Liver (tissue), 9 donors: ENCODE results near the gene PYDC2. TPM values are rescaled to one million over a fixed set of nuclear protein-coding genes. Genes with fewer than 3 reads are reported as not detected.

Experiments
- DNase-seq: peaks from one replicate; pipeline ENCODE4 v3.0.0-alpha.2; 2017; ENCODE audit warnings: low spot score
- H3K27ac ChIP-seq, 2 donors: one replicate each; pipeline ENCODE4 v1.7.0; 2013; ENCODE audit warnings: inconsistent platforms in 2 of 2, low read length in 2 of 2, control low read depth in 1 of 2, low read depth in 1 of 2, mild to moderate bottlenecking in 1 of 2
- H3K27me3 ChIP-seq, 4 donors: one replicate each; pipeline versions ENCODE4 v1.6.1 to v1.7.0; 2013; ENCODE audit warnings: low read length in 3 of 4, inconsistent platforms in 1 of 4, mild to moderate bottlenecking in 1 of 4, moderate library complexity in 1 of 4; ENCODE audit not compliant: control insufficient read depth in 4 of 4, insufficient read depth in 4 of 4
- H3K36me3 ChIP-seq, 4 donors: one replicate each; pipeline versions ENCODE4 v1.6.1 to v1.7.0; 2013; ENCODE audit warnings: low read length in 3 of 4, mild to moderate bottlenecking in 3 of 4, low read depth in 1 of 4, moderate library complexity in 1 of 4; ENCODE audit not compliant: control insufficient read depth in 4 of 4, insufficient read depth in 3 of 4
- H3K4me1 ChIP-seq, 4 donors: one replicate each; pipeline versions ENCODE4 v1.6.1 to v1.7.0; 2013; ENCODE audit warnings: low read length in 3 of 4, mild to moderate bottlenecking in 3 of 4, moderate library complexity in 1 of 4; ENCODE audit not compliant: control insufficient read depth in 4 of 4, insufficient read depth in 4 of 4
- H3K4me3 ChIP-seq, 3 donors: one replicate each; pipeline versions ENCODE4 v1.6.1 to v1.7.0; 2013; ENCODE audit warnings: low read length in 3 of 3, control low read depth in 1 of 3, low read depth in 1 of 3, mild to moderate bottlenecking in 1 of 3
- H3K9ac ChIP-seq, 2 donors: one replicate each; pipeline ENCODE4 v1.7.0; 2013; ENCODE audit warnings: low read length in 2 of 2, mild to moderate bottlenecking in 2 of 2, moderate library complexity in 2 of 2, control low read depth in 1 of 2, low read depth in 1 of 2
- H3K9me3 ChIP-seq, 4 donors: one replicate each; pipeline versions ENCODE4 v1.6.1 to v1.7.0; 2013; ENCODE audit warnings: low read length in 3 of 4; ENCODE audit not compliant: control insufficient read depth in 4 of 4
- ATF3 ChIP-seq: IDR thresholded peaks from 2 replicates; pipeline ENCODE4 v1.6.1; 2016; ENCODE audit warnings: antibody characterized with exemption
- EGR1 ChIP-seq, 2 donors: IDR thresholded peaks; 2 replicates each; pipeline ENCODE4 v1.6.1; 2016 to 2018; ENCODE audit warnings: antibody characterized with exemption in 2 of 2, low read depth in 2 of 2
- FOXA1 ChIP-seq: IDR thresholded peaks from 2 replicates; pipeline ENCODE4 v1.6.1; 2016; ENCODE audit warnings: antibody characterized with exemption
- FOXA2 ChIP-seq: IDR thresholded peaks from 2 replicates; pipeline ENCODE4 v1.6.1; 2016; ENCODE audit warnings: antibody characterized with exemption
- GABPA ChIP-seq, 2 donors: IDR thresholded peaks in 1 of 2; conservative IDR thresholded peaks in 1 of 2; 2 replicates each; pipeline ENCODE4 v1.6.1; 2016; ENCODE audit warnings: antibody characterized with exemption in 2 of 2, mild to moderate bottlenecking in 1 of 2, moderate library complexity in 1 of 2
- HNF4A ChIP-seq, 2 donors: conservative IDR thresholded peaks; 2 replicates each; pipeline ENCODE4 v1.6.1; 2016; ENCODE audit warnings: antibody characterized with exemption in 2 of 2, mild to moderate bottlenecking in 2 of 2
- HNF4G ChIP-seq: IDR thresholded peaks from 2 replicates; pipeline ENCODE4 v1.6.1; 2016; ENCODE audit warnings: antibody characterized with exemption
- JUND ChIP-seq, 2 donors: IDR thresholded peaks; 2 replicates each; pipeline ENCODE4 v1.6.1; 2016; ENCODE audit warnings: antibody characterized with exemption in 2 of 2
- MAX ChIP-seq: IDR thresholded peaks from 2 replicates; pipeline ENCODE4 v1.6.1; 2016; ENCODE audit warnings: antibody characterized with exemption
- NR2F2 ChIP-seq: IDR thresholded peaks from 2 replicates; pipeline ENCODE4 v1.6.1; 2016; ENCODE audit warnings: antibody characterized with exemption
- RAD21 ChIP-seq, 2 donors: IDR thresholded peaks; 2 replicates each; pipeline ENCODE4 v1.6.1; 2016; ENCODE audit warnings: antibody characterized with exemption in 2 of 2, mild to moderate bottlenecking in 2 of 2
- REST ChIP-seq: IDR thresholded peaks from 2 replicates; pipeline ENCODE4 v1.6.1; 2016; ENCODE audit warnings: antibody characterized with exemption, mild to moderate bottlenecking
- RXRA ChIP-seq, 2 donors: IDR thresholded peaks; 2 replicates each; pipeline ENCODE4 v1.6.1; 2017 to 2018; ENCODE audit warnings: antibody characterized with exemption in 2 of 2, mild to moderate bottlenecking in 1 of 2
- SP1 ChIP-seq: IDR thresholded peaks from 2 replicates; pipeline ENCODE4 v1.6.1; 2018; ENCODE audit warnings: antibody characterized with exemption, mild to moderate bottlenecking
- TAF1 ChIP-seq: conservative IDR thresholded peaks from 2 replicates; pipeline ENCODE4 v1.6.1; 2016; ENCODE audit warnings: antibody characterized with exemption, mild to moderate bottlenecking
- YY1 ChIP-seq: IDR thresholded peaks from 2 replicates; pipeline ENCODE4 v1.6.1; 2016; ENCODE audit warnings: antibody characterized with exemption, mild to moderate bottlenecking
- ZBTB33 ChIP-seq: IDR thresholded peaks from 2 replicates; pipeline ENCODE4 v1.6.1; 2016; ENCODE audit warnings: antibody characterized with exemption
- WGBS: extraction: QIAGEN DNeasy Blood & Tissue Kit; methylation state at CpG from one replicate; pipeline ENCODE4 v1.1.7; 2013; 5-methylcytosine and 5-hydroxymethylcytosine counted together
- polyA plus RNA-seq, 2 donors: library from polyadenylated mRNA; stranded (reverse) in 1 of 2; unstranded in 1 of 2; fragments of 200-250 nt in 1 of 2; fragments of >200 nt in 1 of 2; fragmentation: Nextera tagmentation in 1 of 2; extraction: Ambion mirVana in 1 of 2; gene quantifications; one replicate each; pipeline versions ENCODE4 v1.2.1 to v1.2.3, GENCODE V29; 2013 to 2015
- total RNA-seq, 2 donors: library from RNA; depleted of rRNA; stranded (reverse); fragments of >200 nt; gene quantifications; one replicate each; pipeline ENCODE4 v1.2.3, GENCODE V29; 2014
- donor health status: healthy.
- donor health status: healthy.
- donor health status: healthy.
- donor health status: healthy.
- donor health status: healthy.

Gene PYDC2
- total and polyA plus RNA-seq, 4 donors, result not detected

GRCh38 chr3:191500892-191501291 lies 39.9 kb downstream of the PYDC2 start:
- H3K27ac ChIP-seq, result no peak overlapping the region
- no peak for DNase-seq
- H3K27me3 ChIP-seq, result no peaks in the 10 kb centered on the region
- WGBS, result 93% methylated on average over 5 of the region's 5 CpGs
- no peak for TF ChIP-seq HNF4A (conservative IDR thresholded peaks at IDR 0.05)
- H3K9ac ChIP-seq, result no peak overlapping the region
- no peaks in the 10 kb centered on the region for H3K4me1 ChIP-seq
- H3K4me3 ChIP-seq, result no peak overlapping the region
- no peaks in the 10 kb centered on the region for H3K36me3 ChIP-seq
- H3K9me3 ChIP-seq, result no peaks in the 10 kb centered on the region

- Histone ChIP-seq H3K4me1 (no peaks in the 10 kb centered on the region), H3K9ac (no peak overlapping the region), H3K4me3 (no peak overlapping the region), H3K27ac (no peak overlapping the region), H3K9me3 (no peaks in the 10 kb centered on the region), H3K36me3 (no peaks in the 10 kb centered on the region), H3K27me3 (no peaks in the 10 kb centered on the region)
- TF ChIP-seq SP1 (no peak), RAD21 (IDR thresholded peaks at IDR 0.05) (peak in 1 of 2 donors; percentile 31)
- 58% methylated on average over 3 of the region's 3 CpGs for WGBS
- DNase-seq, result no peak
Measured at GRCh38 chr3:191502583-191502982, 41.6 kb downstream of the PYDC2 start.

- 88% methylated on average over 2 of the region's 2 CpGs for WGBS
- H3K9ac ChIP-seq, result no peak overlapping the region
- DNase-seq, result no peak
- no peaks in the 10 kb centered on the region for H3K9me3 ChIP-seq
- TF ChIP-seq MAX (no peak), RAD21 (IDR thresholded peaks at IDR 0.05) (no peak), TAF1 (no peak), EGR1 (IDR thresholded peaks at IDR 0.05; ENCODE audit: low read depth in 2 of 2) (no peak), SP1 (no peak), HNF4A (conservative IDR thresholded peaks at IDR 0.05) (no peak), REST (no peak), ZBTB33 (no peak), ATF3 (no peak), YY1 (no peak), JUND (IDR thresholded peaks at IDR 0.05) (no peak), FOXA2 (no peak), NR2F2 (no peak), HNF4G (no peak), GABPA (IDR thresholded peaks at IDR 0.05 in 1 of 2, conservative IDR thresholded peaks at IDR 0.05 in 1 of 2) (no peak), FOXA1 (no peak), RXRA (IDR thresholded peaks at IDR 0.05) (no peak)
- H3K4me1 ChIP-seq, result no peaks in the 10 kb centered on the region
- no peak overlapping the region for H3K4me3 ChIP-seq
- no peak overlapping the region for H3K27ac ChIP-seq
- H3K36me3 ChIP-seq, result no peaks in the 10 kb centered on the region
- no peaks in the 10 kb centered on the region for H3K27me3 ChIP-seq
Measured at GRCh38 chr3:191509078-191509477, 48.1 kb downstream of the PYDC2 start.
